ENCODE measurements around the gene NKD1. TPM values are rescaled to one million over a fixed set of nuclear protein-coding genes. Genes with fewer than 3 reads are reported as not detected.

Gene NKD1, protein sequence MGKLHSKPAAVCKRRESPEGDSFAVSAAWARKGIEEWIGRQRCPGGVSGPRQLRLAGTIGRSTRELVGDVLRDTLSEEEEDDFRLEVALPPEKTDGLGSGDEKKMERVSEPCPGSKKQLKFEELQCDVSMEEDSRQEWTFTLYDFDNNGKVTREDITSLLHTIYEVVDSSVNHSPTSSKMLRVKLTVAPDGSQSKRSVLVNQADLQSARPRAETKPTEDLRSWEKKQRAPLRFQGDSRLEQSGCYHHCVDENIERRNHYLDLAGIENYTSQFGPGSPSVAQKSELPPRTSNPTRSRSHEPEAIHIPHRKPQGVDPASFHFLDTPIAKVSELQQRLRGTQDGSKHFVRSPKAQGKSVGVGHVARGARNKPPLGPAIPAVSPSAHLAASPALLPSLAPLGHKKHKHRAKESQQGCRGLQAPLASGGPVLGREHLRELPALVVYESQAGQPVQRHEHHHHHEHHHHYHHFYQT
- total RNA-seq = 0.32 and 1.6 TPM in 2 replicates

GRCh38 chr16:50548125-50548908 lies at the start of gene NKD1:
TSS of gene NKD1 (plus strand) at chr16:50548396. CDS start at chr16:50548554, 158 bp downstream.

GRCh38 chr16:50681021-50681885 lies 133.1 kb downstream of the NKD1 start, which contains the start of gene SNX20:
TSS of gene SNX20 (minus strand) at chr16:50681312. CDS start at chr16:50677526, 3,786 bp downstream.

GRCh38 chr16:50692999-50693781 lies 145.0 kb downstream of the NKD1 start, which contains the start of gene NOD2:
TSS of gene NOD2 (plus strand) at chr16:50693606. CDS start at chr16:50699496, 5,890 bp downstream.

Other genes with a start within 250 kb of the NKD1 start
- gene BRD7, start 179.4 kb upstream of the NKD1 start, total RNA-seq = 21.7 and 36.1 TPM in 2 replicates
- gene SNX20, start 132.9 kb downstream of the NKD1 start, total RNA-seq = not detected in 2 replicates
- not detected in 2 replicates for gene NOD2, start 145.2 kb downstream of the NKD1 start, total RNA-seq
- gene CYLD, start 193.7 kb downstream of the NKD1 start, total RNA-seq = 15.2 TPM in 2 replicates